ENCODE results near the gene SRC.

Gene SRC

GRCh38 chr20:37387519-37388269, 41.8 kb downstream of the SRC start:
- Histone ChIP-seq H3K36me3 (ENCODE audit: insufficient read depth, low read length) (no peaks in the 10 kb centered on the region), H3K9me3 (ENCODE audit: low read length) (no peaks in the 10 kb centered on the region), H4K20me1 (ENCODE audit: insufficient read depth, low read length) (no peaks in the 10 kb centered on the region), H3K27ac (ENCODE audit: low read depth, low read length, poor library complexity, severe bottlenecking) (no peak overlapping the region), H3K4me2 (ENCODE audit: low read length) (no peak overlapping the region), H3K79me2 (ENCODE audit: insufficient read depth, low read length) (no peaks in the 10 kb centered on the region), H3K9me2 (ENCODE audit: low read depth, low read length) (no peaks in the 10 kb centered on the region), H3F3A (ENCODE audit: insufficient read depth, low read length) (no peaks in the 10 kb centered on the region), H2AFZ (ENCODE audit: low read length) (no peak overlapping the region), H3K4me3 (ENCODE audit: low read depth, low read length, poor library complexity, severe bottlenecking) (no peak overlapping the region), H3K27me3 (ENCODE audit: insufficient read depth, low read length) (peaks cover under 1% of the 10 kb centered on the region; the same call in 1 of the 2 replicates), H3K4me1 (ENCODE audit: insufficient read depth, low read length, severe bottlenecking) (peaks cover 7% of the 10 kb centered on the region), H3K9ac (ENCODE audit: low read length) (no peak overlapping the region)
- TF ChIP-seq EZH2 (IDR thresholded peaks at IDR 0.05; ENCODE audit: borderline replicate concordance, low read length) (no peak), CTCF (IDR thresholded peaks at IDR 0.05; ENCODE audit: low read length) (no peak)

GRCh38 chr20:37388831-37389230, 42.9 kb downstream of the SRC start:
- Histone ChIP-seq H3K36me3 (ENCODE audit: insufficient read depth, low read length) (no peaks in the 10 kb centered on the region), H3K4me1 (ENCODE audit: insufficient read depth, low read length, severe bottlenecking) (peaks cover 7% of the 10 kb centered on the region)

DNA sequence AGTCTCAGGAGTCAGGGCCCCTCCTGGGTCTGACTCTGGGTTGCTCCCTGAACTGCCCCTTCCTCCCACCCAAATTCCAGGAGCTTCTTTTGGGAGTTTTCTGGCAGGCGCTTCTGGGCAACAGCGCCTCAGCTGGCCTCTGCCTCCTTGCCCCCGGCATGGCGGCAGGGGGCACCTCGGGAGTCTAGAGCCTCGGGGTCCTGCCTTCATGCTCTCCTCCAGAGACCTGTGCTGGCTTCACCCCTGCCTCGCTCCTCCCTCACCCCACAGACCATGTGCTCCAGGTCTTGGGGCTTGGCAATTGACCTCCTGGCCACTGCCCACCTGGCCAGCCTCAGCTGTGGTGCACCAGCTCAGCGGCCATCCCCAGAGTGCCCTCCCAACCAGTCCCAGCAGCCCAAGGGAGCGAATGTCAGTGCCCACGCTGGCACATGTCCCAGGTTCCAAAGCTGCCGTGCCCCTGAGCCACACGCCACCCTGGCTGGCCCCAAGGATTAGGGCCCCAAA, 43.4 kb downstream of the SRC start:
- no peaks in the 10 kb centered on the region for H3K36me3 ChIP-seq (ENCODE audit: insufficient read depth, low read length)
- H3F3A ChIP-seq (ENCODE audit: insufficient read depth, low read length), result no peaks in the 10 kb centered on the region
- no peak overlapping the region for H3K4me2 ChIP-seq (ENCODE audit: low read length)
- TF ChIP-seq CTCF (IDR thresholded peaks at IDR 0.05; ENCODE audit: low read length), result no peak
- no peak for TF ChIP-seq EZH2 (IDR thresholded peaks at IDR 0.05; ENCODE audit: borderline replicate concordance, low read length)
- H3K27ac ChIP-seq (ENCODE audit: low read depth, low read length, poor library complexity, severe bottlenecking), result no peak overlapping the region
- H3K9me3 ChIP-seq (ENCODE audit: low read length), result no peaks in the 10 kb centered on the region
- peaks cover 3% of the 10 kb centered on the region for H3K4me1 ChIP-seq (ENCODE audit: insufficient read depth, low read length, severe bottlenecking)
- no peaks in the 10 kb centered on the region; the same call in 1 of the 2 replicates for H3K27me3 ChIP-seq (ENCODE audit: insufficient read depth, low read length)
- no peak overlapping the region for H3K9ac ChIP-seq (ENCODE audit: low read length)
- H3K4me3 ChIP-seq (ENCODE audit: low read depth, low read length, poor library complexity, severe bottlenecking), result no peak overlapping the region
- no peaks in the 10 kb centered on the region for H3K79me2 ChIP-seq (ENCODE audit: insufficient read depth, low read length)
- no peak overlapping the region for H2AFZ ChIP-seq (ENCODE audit: low read length)
- no peaks in the 10 kb centered on the region for H3K9me2 ChIP-seq (ENCODE audit: low read depth, low read length)
- H4K20me1 ChIP-seq (ENCODE audit: insufficient read depth, low read length), result no peaks in the 10 kb centered on the region

More at GRCh38 chr20:37388831-37389230, 42.9 kb downstream of the SRC start:
- H3K4me3 ChIP-seq (ENCODE audit: low read depth, low read length, poor library complexity, severe bottlenecking), result no peak overlapping the region
- no peak overlapping the region for H3K9ac ChIP-seq (ENCODE audit: low read length)
- H2AFZ ChIP-seq (ENCODE audit: low read length), result no peak overlapping the region
- H4K20me1 ChIP-seq (ENCODE audit: insufficient read depth, low read length), result no peaks in the 10 kb centered on the region
- H3K9me3 ChIP-seq (ENCODE audit: low read length), result no peaks in the 10 kb centered on the region
- H3K27me3 ChIP-seq (ENCODE audit: insufficient read depth, low read length), result no peaks in the 10 kb centered on the region; the same call in 1 of the 2 replicates
- no peaks in the 10 kb centered on the region for H3K9me2 ChIP-seq (ENCODE audit: low read depth, low read length)
- no peak overlapping the region for H3K27ac ChIP-seq (ENCODE audit: low read depth, low read length, poor library complexity, severe bottlenecking)
- H3K79me2 ChIP-seq (ENCODE audit: insufficient read depth, low read length), result no peaks in the 10 kb centered on the region
- no peak overlapping the region for H3K4me2 ChIP-seq (ENCODE audit: low read length)
- TF ChIP-seq EZH2 (IDR thresholded peaks at IDR 0.05; ENCODE audit: borderline replicate concordance, low read length), result no peak
- no peak for TF ChIP-seq CTCF (IDR thresholded peaks at IDR 0.05; ENCODE audit: low read length)
- H3F3A ChIP-seq (ENCODE audit: insufficient read depth, low read length), result no peaks in the 10 kb centered on the region

Measured in OCI-LY1 (cell line).